HG03565 (cell line): ENCODE results near the gene SSTR3.
"Not testable (repeated sequence)": the region's sequence is repeated elsewhere in the genome, so short reads cannot be mapped to it uniquely, and the experiment has no call there.

Experiments used
- ATAC-seq: cut with Tn5 transposase; IDR thresholded peaks from one replicate; pipeline ENCODE4 v1.9.1; 2021; ENCODE audit warnings: mild to moderate bottlenecking, moderate library complexity; ENCODE audit not compliant: unreplicated experiment

Gene SSTR3

GRCh38 chr22:37212174-37212906, at the start of gene SSTR3:
Gene SSTR3, minus strand, starts transcription at chr22:37212477. Its CDS starts 4,674 bp downstream, at chr22:37207803.
- no peak for ATAC-seq

- ATAC-seq = no peak
Observed at GRCh38 chr22:37260901-37261336, 48.6 kb upstream of the SSTR3 start.

DNA sequence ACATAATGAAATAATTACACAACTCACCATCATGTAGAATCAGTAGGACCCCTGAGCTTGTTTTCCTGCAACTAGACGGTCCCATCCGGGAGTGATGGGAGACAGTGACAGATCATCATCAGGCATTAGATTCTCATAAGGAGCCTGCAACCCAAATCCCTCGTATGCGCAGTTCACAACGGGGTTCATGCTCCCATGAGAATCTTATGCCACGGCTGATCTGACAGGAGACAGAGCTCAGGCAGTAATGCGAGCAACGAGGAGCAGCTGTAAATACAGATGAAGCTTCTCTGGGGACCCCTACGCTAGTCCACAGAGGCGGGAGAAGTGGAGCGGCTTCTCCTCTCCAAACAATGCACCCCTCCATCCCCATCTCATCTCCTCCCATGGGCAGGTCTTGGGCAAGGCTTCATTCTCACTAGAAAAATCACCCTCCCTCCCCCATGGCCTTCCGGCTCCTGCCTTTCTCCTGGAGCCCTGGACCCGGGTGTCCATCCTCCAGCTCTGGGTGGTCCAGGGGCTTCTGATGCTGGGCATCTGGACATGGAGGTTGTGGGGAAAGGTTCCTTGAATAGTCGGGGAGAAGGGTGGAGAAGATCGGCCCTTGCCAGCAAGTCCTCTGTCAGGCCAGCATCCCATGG, 48.0 kb upstream of the SSTR3 start:
- ATAC-seq = no peak

DNA sequence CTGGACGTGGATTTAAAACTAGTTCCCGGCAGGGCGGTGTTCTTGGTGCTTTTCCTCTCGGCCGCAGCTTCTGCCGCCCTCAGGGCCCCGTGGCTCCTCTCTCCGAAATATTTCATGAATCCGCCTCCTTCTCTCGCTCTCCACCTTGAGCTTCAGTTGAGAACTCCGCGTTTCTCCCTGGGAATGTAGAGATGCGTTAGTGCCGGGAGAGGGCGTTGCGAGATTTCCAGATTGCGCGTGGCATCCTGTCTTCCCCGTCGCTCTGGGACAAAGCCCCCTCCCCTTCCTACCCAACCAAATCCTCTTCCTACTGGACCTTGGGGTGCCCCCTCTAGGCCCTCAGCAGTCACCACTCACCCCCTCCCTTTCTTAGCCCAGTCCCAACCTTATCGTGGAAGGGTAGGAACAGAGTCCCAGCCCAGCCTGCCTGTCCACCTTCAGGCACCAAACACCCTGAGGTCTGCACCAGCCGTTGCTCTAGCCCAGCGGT, 47.3 kb upstream of the SSTR3 start:
- no peak for ATAC-seq

GRCh38 chr22:37258753-37259401, 46.6 kb upstream of the SSTR3 start:
- ATAC-seq = no peak

DNA sequence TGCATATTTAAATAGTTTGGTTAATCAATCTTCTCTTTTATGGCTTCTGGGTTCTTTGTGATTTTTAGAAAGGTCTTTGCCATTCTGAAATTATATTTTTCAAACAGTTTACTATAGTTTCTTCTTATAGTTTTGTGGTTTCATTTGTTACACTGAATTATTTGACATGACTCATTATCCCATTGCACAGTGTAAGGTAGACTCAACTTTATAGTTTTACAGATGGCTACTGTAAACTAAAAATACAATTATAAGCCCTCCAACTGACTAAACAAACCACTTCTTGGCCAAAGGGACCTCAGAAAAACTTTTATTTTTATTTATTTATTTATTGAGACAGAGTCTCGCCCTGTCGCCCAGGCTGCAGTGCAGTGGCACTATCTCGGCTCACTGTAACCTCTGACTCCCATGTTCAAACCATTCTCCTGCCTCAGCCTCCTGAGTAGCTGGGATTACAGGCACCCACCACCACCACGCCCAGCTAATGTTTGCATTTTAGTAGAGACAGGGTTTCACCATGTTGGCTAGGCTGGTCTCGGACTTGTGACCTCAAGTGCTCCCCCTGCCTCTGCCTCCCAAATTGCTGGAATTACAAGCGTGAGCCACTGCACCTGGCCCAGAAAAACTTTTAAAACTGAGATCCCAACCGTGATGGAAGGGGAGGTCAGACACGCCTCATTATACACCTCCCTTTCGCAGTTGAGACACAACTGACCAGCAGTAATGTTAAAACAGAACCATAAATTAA, 45.9 kb upstream of the SSTR3 start:
- ATAC-seq = no peak

DNA sequence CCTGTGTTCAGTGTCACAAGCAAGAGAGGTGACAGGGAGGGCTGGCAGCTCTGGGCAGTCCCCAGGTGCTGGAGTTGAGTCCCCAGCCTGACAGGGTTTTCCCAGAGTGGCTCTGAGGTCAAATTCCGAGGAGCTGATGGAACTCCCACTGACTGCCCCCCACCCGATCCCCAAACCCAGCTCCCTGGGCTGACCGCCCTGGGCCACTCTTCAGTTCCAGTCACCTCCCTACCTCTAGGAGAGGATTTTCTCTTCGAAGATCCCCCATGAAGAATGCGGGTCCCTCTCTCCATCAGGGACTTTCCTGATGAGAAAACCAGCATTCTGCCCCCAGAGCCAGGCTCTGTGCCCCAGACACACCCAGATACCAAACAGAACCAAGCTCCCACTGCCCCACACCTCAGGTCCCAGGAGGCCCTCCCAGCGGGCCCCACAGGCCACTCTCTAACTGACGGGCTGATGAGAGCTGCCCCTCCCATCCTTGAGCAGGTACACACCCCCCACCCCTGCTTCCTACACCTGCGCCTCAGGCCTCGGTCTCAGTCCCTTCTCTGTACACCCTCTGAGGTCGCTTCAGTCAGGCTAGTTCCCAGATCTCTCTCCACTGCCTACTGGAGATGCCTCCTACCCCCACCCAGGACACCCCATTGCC, 43.9 kb upstream of the SSTR3 start:
- no peak for ATAC-seq

DNA sequence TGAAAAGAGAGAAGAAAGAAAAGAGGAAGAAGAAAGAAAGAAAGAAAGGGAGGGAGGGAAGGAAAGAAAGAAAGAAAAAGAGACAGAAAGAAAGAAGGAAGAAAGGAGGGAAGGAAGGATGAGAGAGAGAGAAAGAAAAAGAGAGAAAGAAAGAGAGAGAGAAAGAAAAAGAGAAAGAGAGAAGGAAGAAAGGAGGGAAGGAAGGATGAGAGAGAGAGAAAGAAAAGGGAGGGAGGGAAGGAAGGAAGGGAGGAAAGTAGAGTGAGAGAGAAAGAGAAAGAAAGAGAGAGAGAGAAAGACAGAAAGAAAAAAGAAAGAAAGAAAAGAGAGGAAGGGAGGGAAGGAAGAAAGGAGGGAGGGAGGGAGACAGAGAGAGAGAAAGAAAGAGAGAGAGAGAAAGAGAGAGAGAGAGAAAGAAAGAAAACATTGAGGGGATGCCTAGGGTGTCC, 43.3 kb upstream of the SSTR3 start:
- ATAC-seq = no peak

DNA sequence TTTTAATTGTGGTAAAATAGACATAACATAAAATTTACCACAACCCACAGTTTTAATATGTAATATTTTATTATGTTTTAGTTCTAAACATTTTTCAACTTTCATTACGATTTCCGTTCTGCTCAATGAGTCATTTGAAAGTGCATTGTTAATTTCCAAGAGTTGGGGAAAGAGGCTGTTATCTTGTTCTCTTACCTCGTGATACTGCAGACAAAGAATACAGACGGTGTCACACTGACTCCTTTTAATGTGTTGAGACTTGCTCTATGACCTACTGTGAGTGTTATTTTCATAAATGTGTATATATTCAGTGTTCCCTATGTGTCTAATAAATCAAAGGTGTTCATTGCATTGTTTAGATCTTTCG, 42.6 kb upstream of the SSTR3 start:
- ATAC-seq = no peak

DNA sequence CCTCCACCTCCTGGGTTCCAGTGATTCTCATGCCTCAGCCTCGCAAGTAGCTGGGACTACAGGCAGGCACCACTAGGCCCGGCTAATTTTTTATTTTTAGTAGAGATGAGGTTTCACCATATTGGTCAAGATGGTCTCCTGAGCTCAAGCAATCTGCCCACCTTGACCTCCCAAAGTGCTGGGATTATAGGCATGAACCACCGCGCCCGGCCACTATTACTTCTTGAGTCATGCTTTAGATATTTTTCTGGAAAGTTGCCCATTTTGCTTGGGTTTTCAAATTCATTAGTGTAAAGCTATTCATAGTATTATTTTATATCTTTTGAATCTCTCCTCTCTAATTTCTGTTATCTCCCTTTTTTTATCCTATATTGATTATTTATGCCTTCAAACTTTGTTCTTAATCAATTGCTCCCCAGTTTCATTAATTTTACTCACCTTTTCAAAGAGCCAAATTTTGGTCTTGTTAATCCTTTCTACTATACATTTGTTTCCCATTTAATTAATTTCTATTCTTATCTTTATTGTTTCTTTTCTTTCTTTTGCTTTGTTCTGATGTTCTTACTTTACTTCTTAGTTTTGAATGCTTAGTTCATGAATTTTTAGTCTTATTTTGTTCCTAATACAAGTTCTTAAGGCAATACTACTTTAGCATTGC, 42.1 kb upstream of the SSTR3 start:
- ATAC-seq = no peak

DNA sequence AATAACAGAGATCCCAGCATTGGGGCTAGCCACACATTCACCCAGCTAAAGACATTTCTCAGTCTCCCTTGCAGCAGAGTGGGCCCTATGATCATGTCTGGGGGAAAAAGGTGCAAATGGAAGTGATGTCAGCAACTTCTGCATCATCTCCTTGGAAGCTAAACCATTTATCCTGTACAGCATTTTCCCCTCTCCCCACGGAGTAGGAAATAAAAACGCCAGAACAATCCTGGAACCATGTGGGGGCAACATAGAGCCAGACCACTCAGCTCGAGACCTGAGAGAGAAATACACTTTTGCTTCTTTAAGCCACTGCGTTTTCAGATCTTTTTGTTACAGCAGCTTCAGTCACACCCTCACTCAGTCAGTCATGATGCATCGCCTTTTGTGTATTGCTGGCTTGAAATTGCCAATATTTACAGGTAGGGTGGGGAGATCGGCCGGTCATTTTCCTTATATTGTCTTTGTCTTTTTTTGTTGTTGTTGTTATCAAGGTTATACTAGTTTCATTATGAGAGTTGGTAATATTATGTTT, 40.9 kb upstream of the SSTR3 start:
- ATAC-seq = no peak

- not testable (repeated sequence) for ATAC-seq
Observed at GRCh38 chr22:37251836-37252235, 39.6 kb upstream of the SSTR3 start.

- no peak for ATAC-seq
Observed at GRCh38 chr22:37249986-37250385, 37.7 kb upstream of the SSTR3 start.

GRCh38 chr22:37248251-37248650, 36.0 kb upstream of the SSTR3 start:
- ATAC-seq = no peak

DNA sequence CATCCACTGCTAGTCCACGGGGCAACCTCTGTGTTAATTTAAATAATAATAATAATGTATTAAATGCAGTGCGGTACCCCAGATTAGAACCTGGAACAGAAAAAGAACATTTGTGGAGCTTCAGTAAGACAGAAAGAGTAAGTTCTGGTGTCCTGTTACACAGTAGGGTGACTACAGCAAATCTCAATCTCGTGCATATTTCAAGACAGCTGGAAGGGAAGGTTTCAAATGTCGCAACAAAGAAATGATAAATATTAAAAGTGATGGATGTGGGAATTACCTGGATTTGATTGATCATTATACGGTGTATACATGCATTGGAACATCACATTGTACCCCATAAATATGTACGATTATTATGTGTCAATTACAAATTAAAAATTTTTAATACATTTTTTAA, 33.5 kb upstream of the SSTR3 start:
- ATAC-seq = no peak

GRCh38 chr22:37244922-37245722, 32.8 kb upstream of the SSTR3 start:
- peak; percentile 32 for ATAC-seq

- no peak for ATAC-seq
Observed at GRCh38 chr22:37244114-37244921, 32.0 kb upstream of the SSTR3 start, which contains the start of gene RAC2. Gene RAC2, minus strand, starts transcription at chr22:37244269. Its CDS starts 121 bp downstream, at chr22:37244148.
